ENCODE results near the gene PFKP.

Gene PFKP

GRCh38 chr10:3040069-3040468, 27.3 kb upstream of the PFKP start:
- Mint-ChIP-seq H3K9me3 (peaks cover 13% of the 10 kb centered on the region), H3K36me3 (ENCODE audit: low read depth) (no peaks in the 10 kb centered on the region), H3K4me1 (ENCODE audit: low read depth) (peaks cover 3% of the 10 kb centered on the region), H3K27ac (no peak overlapping the region), H3K27me3 (peaks cover 35% of the 10 kb centered on the region), H3K4me3 (no peak overlapping the region)
- no peak for DNase-seq

- peaks cover 4% of the 10 kb centered on the region for H3K4me1 Mint-ChIP-seq (ENCODE audit: low read depth)
- peaks cover 13% of the 10 kb centered on the region for H3K9me3 Mint-ChIP-seq
- H3K4me3 Mint-ChIP-seq, result no peak overlapping the region
- H3K27ac Mint-ChIP-seq, result no peak overlapping the region
- H3K36me3 Mint-ChIP-seq (ENCODE audit: low read depth), result no peaks in the 10 kb centered on the region
- H3K27me3 Mint-ChIP-seq, result peaks cover 31% of the 10 kb centered on the region
- DNase-seq, result no peak
Measured at GRCh38 chr10:3042589-3042988, 24.8 kb upstream of the PFKP start.

- DNase-seq, result peak; percentile 65
- Mint-ChIP-seq H3K9me3 (peaks cover 8% of the 10 kb centered on the region), H3K4me3 (no peak overlapping the region), H3K27me3 (peaks cover 31% of the 10 kb centered on the region), H3K36me3 (ENCODE audit: low read depth) (no peaks in the 10 kb centered on the region), H3K4me1 (ENCODE audit: low read depth) (peaks cover 4% of the 10 kb centered on the region), H3K27ac (no peak overlapping the region)
Measured at GRCh38 chr10:3043512-3044368, 23.6 kb upstream of the PFKP start.

GRCh38 chr10:3045471-3046209, 21.7 kb upstream of the PFKP start:
- Mint-ChIP-seq H3K27ac (no peak overlapping the region), H3K4me3 (no peak overlapping the region), H3K36me3 (ENCODE audit: low read depth) (no peaks in the 10 kb centered on the region), H3K4me1 (ENCODE audit: low read depth) (peaks cover 4% of the 10 kb centered on the region), H3K27me3 (peaks cover 37% of the 10 kb centered on the region), H3K9me3 (peaks cover 2% of the 10 kb centered on the region)
- no peak for DNase-seq

GRCh38 chr10:3046210-3046779, 21.1 kb upstream of the PFKP start:
- H3K4me1 Mint-ChIP-seq (ENCODE audit: low read depth), result peaks cover 4% of the 10 kb centered on the region
- peaks cover 38% of the 10 kb centered on the region for H3K27me3 Mint-ChIP-seq
- no peak for DNase-seq
- H3K27ac Mint-ChIP-seq, result no peak overlapping the region
- H3K4me3 Mint-ChIP-seq, result no peak overlapping the region
- peaks cover under 1% of the 10 kb centered on the region for H3K9me3 Mint-ChIP-seq
- H3K36me3 Mint-ChIP-seq (ENCODE audit: low read depth), result no peaks in the 10 kb centered on the region

GRCh38 chr10:3046981-3047547, 20.3 kb upstream of the PFKP start:
- Mint-ChIP-seq H3K4me1 (ENCODE audit: low read depth) (peaks cover 4% of the 10 kb centered on the region), H3K27ac (no peak overlapping the region), H3K9me3 (no peaks in the 10 kb centered on the region), H3K27me3 (peaks cover 40% of the 10 kb centered on the region), H3K4me3 (no peak overlapping the region), H3K36me3 (ENCODE audit: low read depth) (no peaks in the 10 kb centered on the region)
- no peak for DNase-seq

GRCh38 chr10:3047596-3047995, 19.8 kb upstream of the PFKP start:
- no peak overlapping the region for H3K4me3 Mint-ChIP-seq

GRCh38 chr10:3048119-3049019, 19.0 kb upstream of the PFKP start:
- peaks cover 40% of the 10 kb centered on the region for H3K27me3 Mint-ChIP-seq
- H3K36me3 Mint-ChIP-seq (ENCODE audit: low read depth), result no peaks in the 10 kb centered on the region
- H3K9me3 Mint-ChIP-seq, result no peaks in the 10 kb centered on the region
- H3K4me1 Mint-ChIP-seq (ENCODE audit: low read depth), result peaks cover 4% of the 10 kb centered on the region
- no peak overlapping the region for H3K27ac Mint-ChIP-seq
- H3K4me3 Mint-ChIP-seq, result no peak overlapping the region
- DNase-seq, result no peak

More at GRCh38 chr10:3047596-3047995, 19.8 kb upstream of the PFKP start:
- Mint-ChIP-seq H3K27me3 (peaks cover 40% of the 10 kb centered on the region), H3K36me3 (ENCODE audit: low read depth) (no peaks in the 10 kb centered on the region), H3K27ac (no peak overlapping the region), H3K4me1 (ENCODE audit: low read depth) (peaks cover 4% of the 10 kb centered on the region), H3K9me3 (no peaks in the 10 kb centered on the region)
- no peak for DNase-seq

- DNase-seq, result no peak
- H3K4me3 Mint-ChIP-seq, result no peak overlapping the region
- H3K9me3 Mint-ChIP-seq, result no peaks in the 10 kb centered on the region
- no peak overlapping the region for H3K27ac Mint-ChIP-seq
- H3K36me3 Mint-ChIP-seq (ENCODE audit: low read depth), result no peaks in the 10 kb centered on the region
- H3K4me1 Mint-ChIP-seq (ENCODE audit: low read depth), result peaks cover 6% of the 10 kb centered on the region
- peaks cover 44% of the 10 kb centered on the region for H3K27me3 Mint-ChIP-seq
Measured at GRCh38 chr10:3051692-3052091, 15.7 kb upstream of the PFKP start.

GRCh38 chr10:3053155-3053554, 14.2 kb upstream of the PFKP start:
- H3K4me1 Mint-ChIP-seq (ENCODE audit: low read depth), result peaks cover 13% of the 10 kb centered on the region

GRCh38 chr10:3054183-3054850, 13.0 kb upstream of the PFKP start:
- H3K27ac Mint-ChIP-seq, result no peak overlapping the region
- no peaks in the 10 kb centered on the region for H3K9me3 Mint-ChIP-seq
- no peak for DNase-seq
- no peak overlapping the region for H3K4me3 Mint-ChIP-seq
- peaks cover 30% of the 10 kb centered on the region for H3K27me3 Mint-ChIP-seq
- H3K4me1 Mint-ChIP-seq (ENCODE audit: low read depth), result peaks cover 15% of the 10 kb centered on the region
- no peaks in the 10 kb centered on the region for H3K36me3 Mint-ChIP-seq (ENCODE audit: low read depth)

More at GRCh38 chr10:3053155-3053554, 14.2 kb upstream of the PFKP start:
- no peak overlapping the region for H3K4me3 Mint-ChIP-seq
- H3K9me3 Mint-ChIP-seq, result no peaks in the 10 kb centered on the region
- DNase-seq, result no peak
- peaks cover 33% of the 10 kb centered on the region for H3K27me3 Mint-ChIP-seq
- no peak overlapping the region for H3K27ac Mint-ChIP-seq
- no peaks in the 10 kb centered on the region for H3K36me3 Mint-ChIP-seq (ENCODE audit: low read depth)

- peaks cover 15% of the 10 kb centered on the region for H3K4me1 Mint-ChIP-seq (ENCODE audit: low read depth)
- no peak overlapping the region for H3K27ac Mint-ChIP-seq
- no peaks in the 10 kb centered on the region for H3K9me3 Mint-ChIP-seq
- H3K4me3 Mint-ChIP-seq, result no peak overlapping the region
- peaks cover 27% of the 10 kb centered on the region for H3K27me3 Mint-ChIP-seq
- H3K36me3 Mint-ChIP-seq (ENCODE audit: low read depth), result no peaks in the 10 kb centered on the region
- DNase-seq, result no peak
Measured at GRCh38 chr10:3054851-3055199, 12.5 kb upstream of the PFKP start.

GRCh38 chr10:3056280-3057037, 10.9 kb upstream of the PFKP start:
- DNase-seq, result no peak
- Mint-ChIP-seq H3K4me1 (ENCODE audit: low read depth) (peaks cover 15% of the 10 kb centered on the region), H3K27me3 (peaks cover 18% of the 10 kb centered on the region), H3K27ac (no peak overlapping the region), H3K36me3 (ENCODE audit: low read depth) (no peaks in the 10 kb centered on the region), H3K9me3 (no peaks in the 10 kb centered on the region), H3K4me3 (no peak overlapping the region)

Measured in activated T-cell treated with anti-CD3 and anti-CD28 coated beads, Interleukin-2, amount 50 U/mL, for 24 hours (primary cell).